GM23338 (cell line): ENCODE data around the gene FBLN5. TPM values are rescaled to one million over a fixed set of nuclear protein-coding genes. Genes with fewer than 3 reads are reported as not detected.

Experiments
- ATAC-seq: fragments of 200-7000 bp; cut with Tn5 transposase; 3 replicates; pipeline ENCODE4 v1.9.1; 2020
- DNase-seq: peaks from one replicate; pipeline ENCODE4 v3.0.0-alpha.2; 2015; ENCODE audit warnings: low spot score
- H2AFZ ChIP-seq: fragments of 200-600 bp; sonication (generic); 2 replicates; pipeline ENCODE4 v1.8.0; 2016; ENCODE audit warnings: antibody characterized with exemption, mild to moderate bottlenecking, moderate library complexity
- H3F3A ChIP-seq: fragments of 200-600 bp; sonication (generic); replicated peaks from 2 replicates; pipeline ENCODE4 v1.8.0; 2017; ENCODE audit warnings: antibody characterized with exemption, mixed run types, low read depth
- H3K27ac ChIP-seq: fragments of 200-600 bp; sonication (generic); 2 replicates; pipeline ENCODE4 v1.6.1; 2016; ENCODE audit warnings: low read depth
- H3K27me3 ChIP-seq: fragments of 200-600 bp; sonication (generic); 2 replicates; pipeline ENCODE4 v1.8.0; 2016; ENCODE audit warnings: mild to moderate bottlenecking, mixed run types, moderate library complexity; ENCODE audit not compliant: insufficient read depth
- H3K36me3 ChIP-seq: fragments of 200-600 bp; sonication (generic); 2 replicates; pipeline ENCODE4 v1.8.0; 2016; ENCODE audit warnings: mild to moderate bottlenecking; ENCODE audit not compliant: insufficient read depth
- H3K4me1 ChIP-seq: fragments of 200-600 bp; sonication (generic); 2 replicates; pipeline ENCODE4 v1.8.0; 2016; ENCODE audit warnings: mild to moderate bottlenecking, moderate library complexity; ENCODE audit not compliant: insufficient read depth
- H3K4me2 ChIP-seq: fragments of 200-600 bp; sonication (generic); 2 replicates; pipeline ENCODE4 v1.7.1; 2017; ENCODE audit warnings: mixed run types
- H3K4me3 ChIP-seq: fragments of 200-600 bp; sonication (generic); 2 replicates; pipeline ENCODE4 v1.6.1; 2016; ENCODE audit warnings: mixed run types
- H3K79me2 ChIP-seq: fragments of 200-600 bp; sonication (generic); replicated peaks from 2 replicates; pipeline ENCODE4 v1.8.0; 2017; ENCODE audit warnings: mild to moderate bottlenecking; ENCODE audit not compliant: insufficient read depth
- H3K9me2 ChIP-seq: fragments of 200-600 bp; sonication (generic); 2 replicates; pipeline ENCODE4 v1.8.0; 2017; ENCODE audit not compliant: insufficient read depth
- H4K20me1 ChIP-seq: fragments of 200-600 bp; sonication (generic); replicated peaks from 2 replicates; pipeline ENCODE4 v1.8.0; 2017; ENCODE audit warnings: mild to moderate bottlenecking; ENCODE audit not compliant: insufficient read depth
- H3K27ac Mint-ChIP-seq: 2 replicates; pipeline ENCODE4 v1.8.0; 2020; ENCODE audit warnings: inconsistent platforms, mild to moderate bottlenecking, moderate library complexity, mixed read lengths
- H3K27me3 Mint-ChIP-seq: 3 replicates; pipeline ENCODE4 v1.8.0; 2022; ENCODE audit warnings: low read depth, mild to moderate bottlenecking, moderate library complexity, mixed read lengths, inconsistent platforms; ENCODE audit not compliant: insufficient read depth, poor library complexity
- H3K36me3 Mint-ChIP-seq: 3 replicates; pipeline ENCODE4 v1.8.0; 2021; ENCODE audit warnings: low read depth, mild to moderate bottlenecking, inconsistent platforms, moderate library complexity, mixed read lengths
- H3K4me1 Mint-ChIP-seq: 3 replicates; pipeline ENCODE4 v1.8.0; 2020; ENCODE audit warnings: mild to moderate bottlenecking, inconsistent platforms, mixed read lengths
- H3K4me3 Mint-ChIP-seq: 3 replicates; pipeline ENCODE4 v1.8.0; 2021; ENCODE audit warnings: moderate library complexity, mild to moderate bottlenecking, inconsistent platforms, mixed read lengths
- H3K9me3 Mint-ChIP-seq: 3 replicates; pipeline ENCODE4 v1.8.0; 2020; ENCODE audit warnings: moderate library complexity, mild to moderate bottlenecking, inconsistent platforms, mixed read lengths
- CREB1 ChIP-seq: fragments of 250-450 bp; sonication (Bioruptor Pico); IDR thresholded peaks from 2 replicates; pipeline ENCODE4 v1.5.0; 2020; ENCODE audit warnings: low read depth, mild to moderate bottlenecking, moderate library complexity
- EZH2 ChIP-seq: fragments of 200-600 bp; sonication (generic); IDR thresholded peaks from one replicate; pipeline ENCODE4 v1.8.0; 2017; ENCODE audit warnings: antibody characterized with exemption, mild to moderate bottlenecking, low read depth; ENCODE audit not compliant: unreplicated experiment
- EZH2phosphoT487 ChIP-seq: fragments of 200-600 bp; sonication (generic); IDR thresholded peaks from one replicate; pipeline ENCODE4 v1.8.1; 2018; ENCODE audit warnings: antibody characterized with exemption; ENCODE audit not compliant: unreplicated experiment
- NANOG ChIP-seq: IDR thresholded peaks from 2 replicates; pipeline ENCODE4 v1.6.1; 2016; ENCODE audit warnings: antibody characterized with exemption, borderline replicate concordance
- POLR2AphosphoS5 ChIP-seq: IDR thresholded peaks from 2 replicates; pipeline ENCODE4 v1.6.1; 2016; ENCODE audit warnings: antibody characterized with exemption, low read depth
- ZNF331 ChIP-seq: fragments of 250-450 bp; sonication (Bioruptor Pico); IDR thresholded peaks from 2 replicates; pipeline ENCODE4 v1.5.0; 2020; ENCODE audit warnings: low read depth, mild to moderate bottlenecking, moderate library complexity
- polyA plus RNA-seq: library from polyadenylated mRNA; unstranded; fragments of >200 nt; fragmentation: Nextera tagmentation; extraction: Ambion mirVana; gene quantifications from 2 replicates; pipeline ENCODE4 v1.2.1, GENCODE V29; 2016
- total RNA-seq: library from RNA; depleted of rRNA; stranded (reverse); fragments of >200 nt; shearing (Covaris generic); gene quantifications from 2 replicates; pipeline ENCODE4 v1.2.3, GENCODE V29; 2014
- TF ChIP-seq, protein P1 (sequence below): fragments of 250-450 bp; sonication (Bioruptor Pico); IDR thresholded peaks from 2 replicates; pipeline ENCODE4 v1.5.0; 2020; ENCODE audit warnings: mild to moderate bottlenecking, moderate library complexity
- TF ChIP-seq, protein P2 (sequence below): IDR thresholded peaks from 2 replicates; pipeline ENCODE4 v1.6.1; 2016; ENCODE audit warnings: antibody characterized with exemption
- TF ChIP-seq, protein P3 (sequence below), 2 experiments: fragments of 200-600 bp in 1 of 2; sonication (generic) in 1 of 2; conservative IDR thresholded peaks; 2 replicates each; pipeline versions ENCODE4 v1.5.1 to v1.6.1; 2016 to 2017; ENCODE audit warnings: antibody characterized with exemption in 2 of 2, low read depth in 2 of 2, mild to moderate bottlenecking in 2 of 2, moderate library complexity in 1 of 2

The FBLN5 gene
- total and polyA plus RNA-seq, 2 experiments from 2014 or later, result 4.3 to 4.9 TPM

DNA sequence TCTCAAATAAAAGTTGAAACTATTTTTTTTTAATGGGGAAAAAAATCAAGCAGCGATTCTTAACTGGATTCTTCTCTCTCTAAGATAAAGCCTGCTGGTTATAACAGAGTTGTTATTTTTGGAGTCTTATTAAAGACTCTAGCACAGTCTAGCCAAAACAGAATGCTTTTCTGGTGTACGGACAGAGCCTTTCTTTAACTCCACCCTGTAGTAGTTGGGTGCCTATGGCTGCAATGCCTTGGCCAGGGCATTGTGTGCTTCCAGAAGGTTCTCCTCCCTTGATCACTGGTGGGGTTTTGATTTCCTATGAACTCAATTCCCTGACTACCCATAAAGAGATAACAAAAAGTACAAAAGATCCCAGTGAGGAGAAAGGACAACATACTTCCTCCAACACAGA is 44.4 kb downstream of the FBLN5 start:
- Histone ChIP-seq H3K4me3 (no peak overlapping the region), H3F3A (no peaks in the 10 kb centered on the region), H3K36me3 (no peaks in the 10 kb centered on the region), H3K27ac (no peak overlapping the region), H3K9me2 (peaks cover 9% of the 10 kb centered on the region; the same call in 1 of the 2 replicates), H3K4me1 (no peaks in the 10 kb centered on the region), H2AFZ (no peak overlapping the region), H4K20me1 (no peaks in the 10 kb centered on the region), H3K79me2 (no peaks in the 10 kb centered on the region), H3K4me2 (no peak overlapping the region), H3K27me3 (no peaks in the 10 kb centered on the region)
- Mint-ChIP-seq H3K4me1 (no peaks in the 10 kb centered on the region), H3K9me3 (no peaks in the 10 kb centered on the region), H3K27me3 (no peaks in the 10 kb centered on the region), H3K4me3 (no peak overlapping the region), H3K36me3 (no peaks in the 10 kb centered on the region), H3K27ac (no peak overlapping the region)
- ATAC-seq, result no peak
- TF ChIP-seq EZH2phosphoT487, result no peak
- TF ChIP-seq ZNF331 (CRISPR knock-in tag), result no peak
- TF ChIP-seq CREB1, result no peak
- TF ChIP-seq POLR2AphosphoS5, result no peak
- TF ChIP-seq NANOG, result no peak
- TF ChIP-seq, protein P1, sequence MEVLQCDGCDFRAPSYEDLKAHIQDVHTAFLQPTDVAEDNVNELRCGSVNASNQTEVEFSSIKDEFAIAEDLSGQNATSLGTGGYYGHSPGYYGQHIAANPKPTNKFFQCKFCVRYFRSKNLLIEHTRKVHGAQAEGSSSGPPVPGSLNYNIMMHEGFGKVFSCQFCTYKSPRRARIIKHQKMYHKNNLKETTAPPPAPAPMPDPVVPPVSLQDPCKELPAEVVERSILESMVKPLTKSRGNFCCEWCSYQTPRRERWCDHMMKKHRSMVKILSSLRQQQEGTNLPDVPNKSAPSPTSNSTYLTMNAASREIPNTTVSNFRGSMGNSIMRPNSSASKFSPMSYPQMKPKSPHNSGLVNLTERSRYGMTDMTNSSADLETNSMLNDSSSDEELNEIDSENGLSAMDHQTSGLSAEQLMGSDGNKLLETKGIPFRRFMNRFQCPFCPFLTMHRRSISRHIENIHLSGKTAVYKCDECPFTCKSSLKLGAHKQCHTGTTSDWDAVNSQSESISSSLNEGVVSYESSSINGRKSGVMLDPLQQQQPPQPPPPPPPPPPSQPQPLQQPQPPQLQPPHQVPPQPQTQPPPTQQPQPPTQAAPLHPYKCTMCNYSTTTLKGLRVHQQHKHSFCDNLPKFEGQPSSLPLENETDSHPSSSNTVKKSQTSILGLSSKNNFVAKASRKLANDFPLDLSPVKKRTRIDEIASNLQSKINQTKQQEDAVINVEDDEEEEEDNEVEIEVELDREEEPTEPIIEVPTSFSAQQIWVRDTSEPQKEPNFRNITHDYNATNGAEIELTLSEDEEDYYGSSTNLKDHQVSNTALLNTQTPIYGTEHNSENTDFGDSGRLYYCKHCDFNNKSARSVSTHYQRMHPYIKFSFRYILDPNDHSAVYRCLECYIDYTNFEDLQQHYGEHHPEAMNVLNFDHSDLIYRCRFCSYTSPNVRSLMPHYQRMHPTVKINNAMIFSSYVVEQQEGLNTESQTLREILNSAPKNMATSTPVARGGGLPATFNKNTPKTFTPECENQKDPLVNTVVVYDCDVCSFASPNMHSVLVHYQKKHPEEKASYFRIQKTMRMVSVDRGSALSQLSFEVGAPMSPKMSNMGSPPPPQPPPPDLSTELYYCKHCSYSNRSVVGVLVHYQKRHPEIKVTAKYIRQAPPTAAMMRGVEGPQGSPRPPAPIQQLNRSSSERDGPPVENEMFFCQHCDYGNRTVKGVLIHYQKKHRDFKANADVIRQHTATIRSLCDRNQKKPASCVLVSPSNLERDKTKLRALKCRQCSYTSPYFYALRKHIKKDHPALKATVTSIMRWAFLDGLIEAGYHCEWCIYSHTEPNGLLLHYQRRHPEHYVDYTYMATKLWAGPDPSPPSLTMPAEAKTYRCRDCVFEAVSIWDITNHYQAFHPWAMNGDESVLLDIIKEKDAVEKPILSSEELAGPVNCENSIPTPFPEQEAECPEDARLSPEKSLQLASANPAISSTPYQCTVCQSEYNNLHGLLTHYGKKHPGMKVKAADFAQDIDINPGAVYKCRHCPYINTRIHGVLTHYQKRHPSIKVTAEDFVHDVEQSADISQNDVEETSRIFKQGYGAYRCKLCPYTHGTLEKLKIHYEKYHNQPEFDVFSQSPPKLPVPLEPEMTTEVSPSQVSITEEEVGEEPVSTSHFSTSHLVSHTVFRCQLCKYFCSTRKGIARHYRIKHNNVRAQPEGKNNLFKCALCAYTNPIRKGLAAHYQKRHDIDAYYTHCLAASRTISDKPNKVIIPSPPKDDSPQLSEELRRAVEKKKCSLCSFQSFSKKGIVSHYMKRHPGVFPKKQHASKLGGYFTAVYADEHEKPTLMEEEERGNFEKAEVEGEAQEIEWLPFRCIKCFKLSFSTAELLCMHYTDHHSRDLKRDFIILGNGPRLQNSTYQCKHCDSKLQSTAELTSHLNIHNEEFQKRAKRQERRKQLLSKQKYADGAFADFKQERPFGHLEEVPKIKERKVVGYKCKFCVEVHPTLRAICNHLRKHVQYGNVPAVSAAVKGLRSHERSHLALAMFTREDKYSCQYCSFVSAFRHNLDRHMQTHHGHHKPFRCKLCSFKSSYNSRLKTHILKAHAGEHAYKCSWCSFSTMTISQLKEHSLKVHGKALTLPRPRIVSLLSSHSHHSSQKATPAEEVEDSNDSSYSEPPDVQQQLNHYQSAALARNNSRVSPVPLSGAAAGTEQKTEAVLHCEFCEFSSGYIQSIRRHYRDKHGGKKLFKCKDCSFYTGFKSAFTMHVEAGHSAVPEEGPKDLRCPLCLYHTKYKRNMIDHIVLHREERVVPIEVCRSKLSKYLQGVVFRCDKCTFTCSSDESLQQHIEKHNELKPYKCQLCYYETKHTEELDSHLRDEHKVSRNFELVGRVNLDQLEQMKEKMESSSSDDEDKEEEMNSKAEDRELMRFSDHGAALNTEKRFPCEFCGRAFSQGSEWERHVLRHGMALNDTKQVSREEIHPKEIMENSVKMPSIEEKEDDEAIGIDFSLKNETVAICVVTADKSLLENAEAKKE (CRISPR knock-in tag), result no peak
- TF ChIP-seq, protein P2, sequence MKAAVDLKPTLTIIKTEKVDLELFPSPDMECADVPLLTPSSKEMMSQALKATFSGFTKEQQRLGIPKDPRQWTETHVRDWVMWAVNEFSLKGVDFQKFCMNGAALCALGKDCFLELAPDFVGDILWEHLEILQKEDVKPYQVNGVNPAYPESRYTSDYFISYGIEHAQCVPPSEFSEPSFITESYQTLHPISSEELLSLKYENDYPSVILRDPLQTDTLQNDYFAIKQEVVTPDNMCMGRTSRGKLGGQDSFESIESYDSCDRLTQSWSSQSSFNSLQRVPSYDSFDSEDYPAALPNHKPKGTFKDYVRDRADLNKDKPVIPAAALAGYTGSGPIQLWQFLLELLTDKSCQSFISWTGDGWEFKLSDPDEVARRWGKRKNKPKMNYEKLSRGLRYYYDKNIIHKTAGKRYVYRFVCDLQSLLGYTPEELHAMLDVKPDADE, result no peak
- TF ChIP-seq, protein P3, sequence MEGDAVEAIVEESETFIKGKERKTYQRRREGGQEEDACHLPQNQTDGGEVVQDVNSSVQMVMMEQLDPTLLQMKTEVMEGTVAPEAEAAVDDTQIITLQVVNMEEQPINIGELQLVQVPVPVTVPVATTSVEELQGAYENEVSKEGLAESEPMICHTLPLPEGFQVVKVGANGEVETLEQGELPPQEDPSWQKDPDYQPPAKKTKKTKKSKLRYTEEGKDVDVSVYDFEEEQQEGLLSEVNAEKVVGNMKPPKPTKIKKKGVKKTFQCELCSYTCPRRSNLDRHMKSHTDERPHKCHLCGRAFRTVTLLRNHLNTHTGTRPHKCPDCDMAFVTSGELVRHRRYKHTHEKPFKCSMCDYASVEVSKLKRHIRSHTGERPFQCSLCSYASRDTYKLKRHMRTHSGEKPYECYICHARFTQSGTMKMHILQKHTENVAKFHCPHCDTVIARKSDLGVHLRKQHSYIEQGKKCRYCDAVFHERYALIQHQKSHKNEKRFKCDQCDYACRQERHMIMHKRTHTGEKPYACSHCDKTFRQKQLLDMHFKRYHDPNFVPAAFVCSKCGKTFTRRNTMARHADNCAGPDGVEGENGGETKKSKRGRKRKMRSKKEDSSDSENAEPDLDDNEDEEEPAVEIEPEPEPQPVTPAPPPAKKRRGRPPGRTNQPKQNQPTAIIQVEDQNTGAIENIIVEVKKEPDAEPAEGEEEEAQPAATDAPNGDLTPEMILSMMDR (conservative IDR thresholded peaks at IDR 0.05; ENCODE audit: low read depth in 2 of 2), result no peak
- no peak for TF ChIP-seq EZH2
- no peak for DNase-seq
